ENCODE results near the gene NRP1.

The NRP1 gene

DNA sequence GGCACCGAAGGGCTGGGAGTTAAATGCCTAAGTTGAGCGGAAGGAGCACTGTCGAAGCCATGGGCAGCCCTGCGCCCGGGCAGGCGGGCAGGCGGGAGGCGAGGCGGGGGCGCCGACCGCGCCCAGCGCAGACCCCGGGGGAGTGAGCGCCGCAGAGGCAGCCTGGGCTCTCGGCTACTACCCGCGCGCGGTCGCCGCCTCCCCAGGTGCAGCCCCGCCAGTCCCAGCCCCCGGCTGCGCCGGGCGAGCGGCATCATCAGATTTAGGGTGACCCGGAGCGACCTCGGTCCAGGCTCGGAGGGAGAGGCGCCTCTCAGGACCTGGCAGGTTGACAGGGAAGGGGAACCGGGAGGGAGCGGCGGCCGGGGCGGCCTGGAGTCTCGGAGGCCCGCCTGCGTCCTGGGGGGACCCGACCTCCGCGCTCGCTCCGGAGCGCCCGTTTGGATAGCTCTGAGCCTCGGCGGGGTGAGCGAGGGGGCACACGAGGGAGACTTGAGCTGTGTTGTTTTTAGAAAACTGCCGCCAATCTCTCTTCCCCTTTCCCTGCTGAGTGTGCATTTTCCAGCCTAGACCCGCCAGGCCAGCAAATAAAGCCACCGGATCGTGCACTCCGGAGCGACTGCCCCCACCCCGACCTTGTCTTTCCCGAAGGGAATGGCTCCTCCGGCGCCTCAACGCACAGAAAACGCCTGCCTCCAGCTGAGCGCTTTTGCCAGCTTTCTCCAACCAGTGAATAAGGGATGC, 2.3 kb upstream of the NRP1 start:
- Mint-ChIP-seq H3K27ac (peak overlapping the region; percentile 94), H3K4me1 (ENCODE audit: low read depth) (peaks cover 12% of the 10 kb centered on the region), H3K36me3 (ENCODE audit: low read depth) (peaks cover 41% of the 10 kb centered on the region), H3K9me3 (no peaks in the 10 kb centered on the region), H3K4me3 (peak overlapping the region; percentile 96), H3K27me3 (peaks cover 22% of the 10 kb centered on the region)
- intact Hi-C loops (cut with micrococcal nuclease) = loop anchor here (1.0 to 10.0 kb wide), 3 partner anchors 188 to 438 kb away; no protein-coding TSS in a partner anchor

DNA sequence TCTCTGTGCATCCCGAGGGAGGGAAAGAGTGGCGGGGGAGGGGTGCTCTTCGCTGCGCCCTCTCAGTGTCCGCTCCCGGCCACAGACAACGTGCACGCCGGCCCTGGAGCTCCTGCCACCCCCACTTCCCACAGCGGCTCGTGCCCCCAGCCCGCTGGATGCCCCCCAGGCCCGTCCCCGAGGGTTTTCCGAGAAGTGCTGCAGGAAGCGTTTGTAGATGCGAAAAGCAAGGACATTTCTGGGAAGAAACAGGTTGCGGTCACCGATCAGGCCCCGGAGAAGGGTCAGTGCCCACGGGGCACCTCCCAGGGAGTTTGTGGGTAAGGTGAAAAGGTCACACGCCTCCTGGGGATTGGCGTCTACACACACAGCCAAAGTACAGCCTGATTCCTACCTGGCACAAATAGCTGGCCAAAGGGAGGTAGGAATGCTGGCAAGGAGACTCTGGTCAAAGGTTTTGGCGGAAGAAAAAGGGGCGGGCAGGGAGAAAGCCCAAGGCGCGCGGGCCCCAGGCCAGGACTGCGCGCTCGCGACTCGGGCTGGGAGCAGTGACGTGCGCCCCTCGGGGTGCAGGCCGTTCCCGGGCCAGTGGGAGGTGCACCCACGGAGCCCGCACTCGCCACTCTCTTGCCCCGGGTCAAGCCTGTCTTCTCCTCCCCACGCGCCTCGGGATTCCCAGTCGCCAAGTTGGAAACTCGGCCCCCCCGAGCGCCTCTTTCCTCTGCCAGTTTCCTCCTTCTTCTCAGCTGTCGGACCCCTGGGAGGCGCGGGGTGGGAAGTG, 1.5 kb upstream of the NRP1 start:
- Mint-ChIP-seq H3K27me3 (peaks cover 22% of the 10 kb centered on the region), H3K4me1 (ENCODE audit: low read depth) (peaks cover 9% of the 10 kb centered on the region), H3K9me3 (no peaks in the 10 kb centered on the region), H3K4me3 (peak overlapping the region; percentile 96), H3K27ac (peak overlapping the region; percentile 94), H3K36me3 (ENCODE audit: low read depth) (peaks cover 49% of the 10 kb centered on the region)
- intact Hi-C loops (cut with micrococcal nuclease) = loop anchor here (1.0 to 10.0 kb wide), 5 partner anchors 19 to 439 kb away; no protein-coding TSS in a partner anchor

DNA sequence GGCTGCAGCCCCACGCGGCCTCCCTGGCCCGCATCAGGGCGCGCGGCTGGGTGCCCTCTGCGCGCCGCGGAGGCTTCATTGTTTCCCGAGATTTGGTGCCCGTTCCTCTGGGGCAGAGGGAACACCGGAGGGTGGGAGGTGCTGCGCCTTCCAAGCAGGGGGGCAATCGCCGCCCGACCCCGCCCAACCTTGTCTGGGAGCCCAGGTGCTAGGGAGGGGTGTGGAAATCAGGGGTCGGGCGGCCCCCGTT, 1.0 kb upstream of the NRP1 start:
- Mint-ChIP-seq H3K9me3 (no peaks in the 10 kb centered on the region), H3K36me3 (ENCODE audit: low read depth) (peaks cover 54% of the 10 kb centered on the region), H3K4me3 (peak overlapping the region; percentile 96), H3K27me3 (peaks cover 22% of the 10 kb centered on the region), H3K4me1 (ENCODE audit: low read depth) (peaks cover 10% of the 10 kb centered on the region), H3K27ac (peak overlapping the region; percentile 94)
- intact Hi-C loops (cut with micrococcal nuclease) = loop anchor here (1.0 to 10.0 kb wide), 4 partner anchors 20 to 439 kb away; no protein-coding TSS in a partner anchor

DNA sequence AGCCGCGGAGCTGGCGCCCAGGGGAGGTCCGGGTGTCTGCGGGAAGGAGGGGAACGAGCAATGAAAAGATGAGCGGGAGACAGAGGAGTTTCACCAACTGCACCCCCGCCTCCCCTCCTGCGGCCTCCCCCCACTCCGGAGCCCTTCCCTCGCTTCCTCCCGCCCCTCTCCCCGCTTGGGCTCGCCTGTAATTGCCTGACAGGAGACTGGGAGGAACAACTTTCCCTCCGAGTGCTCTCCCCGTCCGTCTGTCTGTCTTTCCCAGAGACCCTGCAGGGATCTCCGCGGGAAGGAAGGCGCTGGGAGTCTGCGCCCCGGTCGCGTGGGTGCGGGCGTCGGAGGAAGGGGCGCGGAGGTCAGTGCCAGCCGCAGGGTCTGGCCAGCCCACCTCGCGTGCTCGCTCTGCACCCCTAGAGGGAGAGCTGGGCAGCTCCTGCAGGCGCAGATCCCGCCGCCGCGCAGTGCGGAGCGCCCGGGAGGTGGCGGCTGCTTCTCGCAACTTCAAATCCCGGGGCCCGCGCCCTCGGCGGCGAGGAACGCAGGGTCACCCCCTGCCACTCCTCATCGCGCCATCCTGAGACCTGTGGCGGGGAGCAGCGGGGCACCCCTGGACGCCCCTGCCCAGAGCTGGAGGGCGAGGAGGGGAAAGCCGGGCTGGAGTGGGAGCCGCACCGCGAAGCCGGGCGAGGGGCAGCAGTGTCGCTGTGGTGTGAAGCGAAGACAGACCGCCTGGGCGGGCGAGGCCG, 511 bp upstream of the NRP1 start:
- Mint-ChIP-seq H3K9me3 (no peaks in the 10 kb centered on the region), H3K4me3 (peak overlapping the region; percentile 96), H3K36me3 (ENCODE audit: low read depth) (peaks cover 59% of the 10 kb centered on the region), H3K4me1 (ENCODE audit: low read depth) (peaks cover 15% of the 10 kb centered on the region), H3K27me3 (peaks cover 21% of the 10 kb centered on the region), H3K27ac (peak overlapping the region; percentile 94)
- intact Hi-C loops (cut with micrococcal nuclease) = loop anchor here (1.0 to 10.0 kb wide), 6 partner anchors 20 to 440 kb away; no protein-coding TSS in a partner anchor

DNA sequence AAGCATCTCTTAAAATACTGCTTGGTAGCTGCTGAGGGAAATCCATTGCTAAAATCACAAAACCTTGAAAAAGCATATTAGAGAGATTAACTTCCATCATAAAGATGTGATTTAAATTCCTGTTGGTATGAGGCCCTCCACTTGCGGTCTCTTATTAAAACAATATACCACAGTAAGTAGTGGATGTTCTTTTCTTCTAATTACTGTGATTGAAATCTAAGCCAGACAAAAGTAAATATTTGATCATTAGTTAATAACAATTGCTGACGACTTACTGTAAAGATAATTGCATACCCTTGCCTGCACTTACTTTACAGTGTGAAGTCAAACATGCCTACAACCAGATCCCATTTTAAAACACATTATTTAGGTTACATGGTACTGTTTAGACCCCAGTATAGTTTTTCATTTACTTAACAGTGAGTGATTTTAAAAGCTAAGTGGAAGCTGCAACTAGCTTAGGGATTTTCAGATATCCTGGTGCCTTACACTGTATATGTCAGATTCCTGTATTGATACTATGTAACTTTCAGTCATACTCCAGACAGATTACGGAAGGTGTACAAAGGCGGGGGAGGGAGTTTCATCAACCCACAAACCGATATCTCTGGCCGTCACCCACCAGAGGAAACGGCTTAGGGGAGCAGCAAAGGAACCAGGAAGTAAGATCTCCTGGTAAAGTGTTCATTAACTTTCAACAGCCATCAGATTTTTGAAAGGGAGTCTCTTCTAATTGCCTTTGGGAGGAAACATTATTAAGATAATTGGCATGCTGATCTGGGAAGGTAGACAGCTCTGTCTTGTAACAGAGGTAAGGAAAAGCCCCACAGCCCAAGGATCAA, 986 bp downstream of the NRP1 start:
- Mint-ChIP-seq H3K9me3 (no peaks in the 10 kb centered on the region), H3K27ac (peak overlapping the region; percentile 94), H3K27me3 (peaks cover 9% of the 10 kb centered on the region), H3K4me3 (peak overlapping the region; percentile 96), H3K4me1 (ENCODE audit: low read depth) (peaks cover 22% of the 10 kb centered on the region), H3K36me3 (ENCODE audit: low read depth) (peaks cover 74% of the 10 kb centered on the region)
- intact Hi-C loops (cut with micrococcal nuclease) = loop anchor here (1.0 to 10.0 kb wide), 4 partner anchors 191 to 441 kb away; no protein-coding TSS in a partner anchor

DNA sequence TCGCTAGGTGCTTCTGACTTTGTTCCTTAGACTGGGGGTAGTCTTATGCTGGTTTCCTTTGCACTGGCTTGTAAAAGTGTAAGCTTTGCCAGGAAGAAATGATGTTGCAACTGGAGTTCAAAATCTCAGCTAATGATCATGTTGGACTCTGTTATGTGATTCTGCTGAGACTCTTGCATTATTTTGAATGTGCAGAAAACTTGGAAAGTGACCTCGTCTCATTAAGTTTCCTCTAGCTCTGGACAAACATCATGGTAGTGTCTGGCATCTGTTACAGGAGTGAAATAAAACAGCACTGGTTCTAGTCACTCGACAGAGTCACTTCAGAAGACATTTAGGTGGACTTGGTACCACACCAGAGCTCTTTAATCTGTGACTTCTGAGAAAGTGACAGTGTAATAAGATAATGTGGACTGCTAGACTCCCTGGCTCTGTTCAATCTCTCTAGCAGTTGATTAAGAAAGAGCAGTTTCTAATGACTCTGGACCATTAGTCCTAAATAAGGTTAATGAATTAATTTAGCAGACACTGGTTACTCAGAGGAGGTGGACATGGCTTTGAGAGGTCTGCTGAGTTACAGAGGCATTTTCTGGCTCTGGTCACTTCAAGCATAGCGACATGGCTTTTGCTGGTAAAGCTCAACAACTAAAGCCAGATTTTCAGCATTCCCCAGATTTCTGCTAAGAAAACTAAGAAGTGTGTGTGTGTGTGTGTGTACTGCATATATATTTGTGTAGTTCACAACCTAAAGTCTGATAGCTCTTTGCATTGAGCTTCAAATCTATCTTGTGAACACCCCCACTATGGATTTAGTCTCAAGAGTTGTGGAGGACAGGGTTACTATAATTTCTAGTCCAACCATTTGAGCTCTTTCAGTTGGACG, 2.0 kb downstream of the NRP1 start:
- H3K36me3 Mint-ChIP-seq (ENCODE audit: low read depth) = peaks cover 84% of the 10 kb centered on the region
- peaks cover 7% of the 10 kb centered on the region for H3K27me3 Mint-ChIP-seq
- peak overlapping the region; percentile 96 for H3K4me3 Mint-ChIP-seq
- intact Hi-C loops (cut with micrococcal nuclease) = loop anchor here (1.0 to 10.0 kb wide), 4 partner anchors 192 to 1305 kb away; no protein-coding TSS in a partner anchor
- H3K27ac Mint-ChIP-seq = peak overlapping the region; percentile 94
- peaks cover 24% of the 10 kb centered on the region for H3K4me1 Mint-ChIP-seq (ENCODE audit: low read depth)
- H3K9me3 Mint-ChIP-seq = no peaks in the 10 kb centered on the region

DNA sequence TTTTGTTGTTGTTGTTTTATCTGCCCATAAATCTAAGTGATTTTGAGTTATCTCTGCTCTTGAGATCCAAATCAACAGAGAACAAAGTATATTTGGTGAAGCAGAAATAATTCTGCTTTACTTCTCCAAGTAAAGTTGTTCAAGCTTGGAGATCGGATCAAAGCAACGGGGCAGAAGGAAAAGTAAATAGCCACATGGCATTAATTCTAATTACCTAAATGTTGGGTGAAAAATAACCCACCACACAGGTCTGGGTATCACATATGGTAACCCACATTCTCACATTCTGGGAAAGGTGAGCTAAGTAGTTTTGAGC, 3.1 kb downstream of the NRP1 start:
- peaks cover 21% of the 10 kb centered on the region for H3K4me1 Mint-ChIP-seq (ENCODE audit: low read depth)
- H3K36me3 Mint-ChIP-seq (ENCODE audit: low read depth) = peaks cover 93% of the 10 kb centered on the region
- intact Hi-C loops (cut with micrococcal nuclease) = loop anchor here (5.0 to 10.0 kb wide), 3 partner anchors 193 to 443 kb away; no protein-coding TSS in a partner anchor
- peak overlapping the region; percentile 96 for H3K4me3 Mint-ChIP-seq
- H3K9me3 Mint-ChIP-seq = no peaks in the 10 kb centered on the region
- H3K27me3 Mint-ChIP-seq = peaks cover 5% of the 10 kb centered on the region
- peak overlapping the region; percentile 94 for H3K27ac Mint-ChIP-seq

DNA sequence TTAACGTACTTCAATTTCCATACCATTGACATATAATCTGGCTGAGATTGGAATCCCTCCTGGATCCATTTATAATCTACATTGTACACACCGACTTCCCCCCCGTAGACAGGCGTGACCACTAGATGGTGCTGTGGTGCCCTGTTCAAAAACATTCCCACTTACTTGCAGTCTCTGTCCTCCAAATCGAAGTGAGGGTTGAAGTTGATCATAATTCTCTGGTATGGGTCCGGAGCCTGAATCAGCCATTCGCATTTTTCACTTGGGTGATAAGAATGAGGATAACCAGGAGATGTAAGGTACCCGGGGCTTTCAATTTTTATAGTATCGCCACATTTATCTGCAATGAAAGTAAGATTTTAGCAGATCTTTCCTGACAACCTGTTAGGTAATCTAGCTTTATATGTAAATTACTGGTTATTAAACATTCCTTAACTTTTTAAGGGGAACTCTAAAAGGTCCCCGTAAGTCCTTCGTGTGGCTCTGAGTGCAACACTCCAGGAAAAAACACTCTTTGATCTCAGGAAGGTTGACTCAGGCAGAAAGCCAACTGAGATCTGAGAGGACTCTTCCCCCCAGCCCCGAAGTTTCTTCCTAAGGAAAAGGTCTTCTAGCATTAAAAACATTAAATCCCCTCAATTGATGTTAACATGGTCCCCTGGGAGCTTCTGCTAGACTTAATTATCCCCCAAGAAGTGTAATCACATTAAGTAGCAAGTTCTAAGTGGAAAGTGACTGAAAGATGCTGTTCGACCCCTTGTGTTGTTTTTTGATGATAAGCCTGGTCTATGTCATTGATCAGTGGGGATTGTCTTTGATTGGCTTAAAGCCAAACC, 3.7 kb downstream of the NRP1 start:
- Mint-ChIP-seq H3K9me3 (no peaks in the 10 kb centered on the region), H3K27ac (peak overlapping the region; percentile 94), H3K36me3 (ENCODE audit: low read depth) (peaks cover 95% of the 10 kb centered on the region), H3K4me1 (ENCODE audit: low read depth) (peaks cover 26% of the 10 kb centered on the region), H3K27me3 (peaks cover under 1% of the 10 kb centered on the region), H3K4me3 (peak overlapping the region; percentile 96)
- intact Hi-C loops (cut with micrococcal nuclease) = loop anchor here (5.0 to 10.0 kb wide), 3 partner anchors 194 to 444 kb away; no protein-coding TSS in a partner anchor

DNA sequence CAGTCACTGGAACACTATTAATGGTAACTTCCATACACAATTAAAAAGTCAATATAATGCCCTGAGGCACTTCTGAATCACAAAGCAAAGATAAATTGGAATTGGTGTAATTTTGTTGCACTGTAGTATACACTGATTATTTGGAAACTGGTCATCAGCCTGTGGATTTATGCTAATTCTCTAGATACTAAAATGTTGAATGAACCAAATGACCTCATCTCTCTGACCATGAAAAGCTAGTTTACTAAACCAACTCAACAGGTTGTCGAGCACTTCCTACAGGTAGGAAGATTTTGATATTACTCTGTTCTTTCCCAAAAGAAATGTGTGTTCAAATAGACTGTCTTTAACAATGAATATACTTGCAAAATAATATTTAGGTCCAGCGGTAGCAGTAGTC, 5.3 kb downstream of the NRP1 start:
- intact Hi-C loops (cut with micrococcal nuclease) = no loop called here
- Mint-ChIP-seq H3K36me3 (ENCODE audit: low read depth) (peaks cover 92% of the 10 kb centered on the region), H3K27me3 (no peaks in the 10 kb centered on the region), H3K9me3 (no peaks in the 10 kb centered on the region), H3K4me1 (ENCODE audit: low read depth) (peaks cover 29% of the 10 kb centered on the region), H3K4me3 (peak overlapping the region; percentile 48), H3K27ac (no peak overlapping the region)

DNA sequence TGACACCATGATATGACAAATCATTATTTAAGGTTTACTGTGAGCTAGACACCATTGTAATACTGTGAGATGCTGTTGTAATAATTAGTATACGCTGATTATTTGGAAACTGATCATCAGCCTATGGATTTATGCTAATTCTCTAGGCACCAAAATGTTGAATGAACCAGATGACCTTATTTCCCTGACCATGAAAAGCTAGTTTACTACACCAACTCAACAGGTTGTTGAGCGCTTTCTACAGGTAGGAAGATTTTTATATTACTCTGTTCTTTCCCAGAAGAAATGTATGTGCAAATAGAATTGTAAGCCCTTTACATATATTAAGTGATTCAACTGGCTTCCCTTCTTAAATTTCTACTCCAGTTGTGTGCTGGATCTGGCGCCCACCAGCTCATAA, 6.2 kb downstream of the NRP1 start:
- Mint-ChIP-seq H3K4me1 (ENCODE audit: low read depth) (peaks cover 34% of the 10 kb centered on the region), H3K36me3 (ENCODE audit: low read depth) (peaks cover 92% of the 10 kb centered on the region), H3K27me3 (no peaks in the 10 kb centered on the region), H3K27ac (no peak overlapping the region), H3K4me3 (peak overlapping the region; percentile 51), H3K9me3 (no peaks in the 10 kb centered on the region)
- intact Hi-C loops (cut with micrococcal nuclease) = no loop called here

DNA sequence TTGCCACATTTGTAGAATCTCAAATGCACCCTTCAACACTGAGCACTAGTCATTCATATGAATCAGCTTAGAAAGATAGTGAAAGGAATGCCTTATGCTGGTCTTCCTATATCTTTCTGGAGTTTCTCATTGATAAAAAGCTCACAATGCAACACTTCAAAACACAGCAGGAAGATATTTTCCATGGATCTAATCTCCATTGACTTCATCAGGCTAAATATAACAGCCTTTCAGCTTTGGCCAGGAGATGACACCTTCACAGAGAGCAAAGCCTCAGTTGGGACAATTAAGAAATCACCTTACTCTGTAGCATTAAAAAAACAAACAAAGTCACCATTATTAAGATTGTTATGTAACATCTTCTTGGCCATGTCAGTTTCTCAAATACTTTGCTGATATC, 6.7 kb downstream of the NRP1 start:
- no peak overlapping the region for H3K27ac Mint-ChIP-seq
- peak overlapping the region; percentile 31 for H3K4me3 Mint-ChIP-seq
- peaks cover 92% of the 10 kb centered on the region for H3K36me3 Mint-ChIP-seq (ENCODE audit: low read depth)
- H3K9me3 Mint-ChIP-seq = no peaks in the 10 kb centered on the region
- H3K4me1 Mint-ChIP-seq (ENCODE audit: low read depth) = peaks cover 35% of the 10 kb centered on the region
- intact Hi-C loops (cut with micrococcal nuclease) = no loop called here
- H3K27me3 Mint-ChIP-seq = no peaks in the 10 kb centered on the region

DNA sequence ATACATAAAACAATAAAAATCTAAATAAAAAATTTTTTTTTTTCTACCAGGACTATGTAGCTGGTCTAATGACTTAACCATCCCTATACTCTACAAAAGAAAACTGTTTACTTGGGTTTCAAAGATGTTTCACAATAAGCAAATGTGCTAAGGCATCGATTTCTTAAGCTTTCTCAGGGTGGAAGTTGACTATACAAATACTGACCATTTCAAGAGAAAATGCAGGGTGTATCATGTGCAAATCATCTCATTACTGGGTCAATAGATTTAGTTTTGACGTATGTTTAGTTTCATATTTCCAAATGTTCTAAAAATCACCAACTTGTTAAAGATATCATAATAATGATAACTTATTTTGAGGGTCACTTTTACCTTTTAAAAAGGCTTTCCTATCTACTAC, 7.5 kb downstream of the NRP1 start:
- no peaks in the 10 kb centered on the region for H3K27me3 Mint-ChIP-seq
- no peak overlapping the region for H3K27ac Mint-ChIP-seq
- no peaks in the 10 kb centered on the region for H3K9me3 Mint-ChIP-seq
- intact Hi-C loops (cut with micrococcal nuclease) = no loop called here
- peaks cover 36% of the 10 kb centered on the region for H3K4me1 Mint-ChIP-seq (ENCODE audit: low read depth)
- peaks cover 92% of the 10 kb centered on the region for H3K36me3 Mint-ChIP-seq (ENCODE audit: low read depth)
- H3K4me3 Mint-ChIP-seq = no peak overlapping the region
